HG03432 (cell line): ENCODE measurements around the gene FAM83C.

Experiments
- ATAC-seq: cut with Tn5 transposase; IDR thresholded peaks from one replicate; pipeline ENCODE4 v1.9.1; 2021; ENCODE audit warnings: mild to moderate bottlenecking, moderate library complexity; ENCODE audit not compliant: unreplicated experiment

Gene FAM83C

DNA sequence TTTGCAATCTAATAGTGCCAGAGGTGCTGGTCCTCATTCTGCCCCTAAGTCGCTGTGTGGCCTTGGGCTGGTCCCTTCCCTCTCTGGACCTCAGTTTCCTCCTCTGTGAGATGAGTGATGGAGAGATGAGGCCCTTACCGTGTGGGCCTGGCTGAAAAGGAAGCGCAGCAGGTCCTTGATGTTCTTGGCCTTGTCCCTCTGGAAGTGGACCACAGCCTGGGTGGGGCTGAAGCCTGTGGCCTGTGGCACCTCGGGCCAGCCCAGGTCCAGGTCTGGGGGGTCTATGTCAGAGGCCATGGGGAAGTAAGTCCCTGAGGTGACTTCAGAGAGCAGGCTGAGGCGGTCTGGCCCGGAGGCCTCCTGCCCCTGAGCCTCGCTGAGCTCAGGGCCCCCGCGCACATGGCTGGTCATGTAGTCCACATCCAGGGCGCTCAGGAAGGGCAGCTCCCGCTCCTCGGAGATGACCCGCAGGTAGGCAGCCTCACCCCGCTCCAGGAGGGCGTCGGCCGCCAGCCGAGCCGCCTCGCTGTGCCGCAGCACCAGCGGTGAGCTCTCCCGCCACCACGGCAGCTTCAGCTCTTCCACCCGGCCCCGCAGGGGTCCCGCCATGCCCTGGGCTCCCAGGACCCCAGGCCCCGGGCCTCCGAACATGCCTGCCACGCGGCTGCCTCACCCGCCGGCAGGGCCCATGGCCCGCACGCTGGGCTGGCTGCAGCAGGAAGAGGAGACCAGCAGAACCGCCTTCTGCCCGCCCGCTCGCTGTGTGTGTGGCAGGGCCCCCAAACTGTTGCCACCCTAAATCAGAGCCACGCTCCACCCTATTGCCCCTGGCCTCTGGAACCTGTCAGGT is at the start of gene FAM83C:
Gene FAM83C, minus strand, starts transcription at position 772 of the 850 bp plus-strand sequence. Its CDS starts 121 bp downstream, at position 651.
- no peak for ATAC-seq

DNA sequence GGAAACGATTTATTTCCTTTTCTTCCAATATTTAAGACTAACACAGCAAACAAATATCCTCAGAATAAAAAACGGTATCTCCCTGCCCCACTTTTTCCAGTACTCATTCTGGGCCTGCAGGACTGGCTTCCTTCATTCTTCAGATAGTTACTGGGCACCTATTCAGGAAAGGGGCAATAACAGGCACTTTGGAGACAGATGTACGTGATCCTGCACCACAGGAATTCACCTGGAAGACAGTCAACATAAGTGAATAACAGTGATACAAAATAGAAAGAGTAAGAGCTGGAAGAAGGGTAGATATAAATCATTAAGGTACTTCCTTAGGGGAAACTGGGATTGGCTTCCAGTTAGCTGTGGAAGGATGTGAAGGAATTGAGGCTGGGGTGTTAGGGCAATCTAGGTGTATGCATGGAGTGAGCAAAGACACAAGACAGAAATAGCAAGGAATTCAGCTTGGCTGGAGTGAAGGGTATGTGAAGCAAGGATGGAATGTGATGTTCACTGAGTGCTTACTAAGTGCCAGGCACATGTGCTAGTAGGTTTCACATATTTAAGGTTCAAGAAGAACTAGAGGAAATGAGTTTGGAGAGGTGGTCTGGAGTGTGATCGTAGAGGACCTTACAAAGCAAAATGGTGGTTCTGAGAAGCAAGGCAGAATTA is 49.3 kb upstream of the FAM83C start:
- no peak for ATAC-seq

DNA sequence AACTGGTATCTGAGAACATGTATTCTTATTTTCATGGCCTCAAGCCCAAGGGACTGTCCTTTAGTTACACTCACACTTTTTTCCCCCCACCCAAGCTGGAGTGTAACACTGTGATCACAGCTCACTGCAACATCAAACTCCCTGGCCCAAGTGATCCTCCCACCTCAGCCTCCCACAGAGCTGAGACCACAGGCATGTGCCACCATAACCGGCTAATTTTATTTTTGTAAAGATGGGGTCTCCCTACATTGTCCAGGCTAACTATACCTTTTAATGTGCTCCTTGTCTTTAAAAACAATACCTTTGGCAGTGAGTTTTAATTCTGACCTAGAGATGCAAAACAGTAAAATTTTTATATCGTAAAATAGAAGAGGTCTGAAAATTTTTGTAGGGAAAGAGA is 48.2 kb upstream of the FAM83C start:
- no peak for ATAC-seq

DNA sequence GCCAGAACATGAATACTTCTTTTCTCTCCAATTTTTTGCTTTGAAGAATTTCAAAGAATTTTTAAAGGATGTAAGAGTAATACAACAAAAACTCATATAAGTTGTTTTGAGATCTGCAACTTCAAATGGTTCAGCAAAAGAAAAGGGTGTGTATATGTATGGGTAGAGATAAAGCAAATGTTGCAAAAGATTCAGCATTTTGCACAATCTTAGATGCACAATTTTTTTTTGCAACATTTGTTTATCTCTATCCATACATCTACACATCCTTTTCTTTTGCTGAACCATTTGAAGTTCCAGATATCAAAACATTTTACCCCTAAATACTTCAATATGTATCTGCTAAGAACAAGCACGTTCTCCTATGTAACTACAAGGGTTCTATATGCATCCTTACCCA is 47.4 kb upstream of the FAM83C start:
- ATAC-seq: no peak

DNA sequence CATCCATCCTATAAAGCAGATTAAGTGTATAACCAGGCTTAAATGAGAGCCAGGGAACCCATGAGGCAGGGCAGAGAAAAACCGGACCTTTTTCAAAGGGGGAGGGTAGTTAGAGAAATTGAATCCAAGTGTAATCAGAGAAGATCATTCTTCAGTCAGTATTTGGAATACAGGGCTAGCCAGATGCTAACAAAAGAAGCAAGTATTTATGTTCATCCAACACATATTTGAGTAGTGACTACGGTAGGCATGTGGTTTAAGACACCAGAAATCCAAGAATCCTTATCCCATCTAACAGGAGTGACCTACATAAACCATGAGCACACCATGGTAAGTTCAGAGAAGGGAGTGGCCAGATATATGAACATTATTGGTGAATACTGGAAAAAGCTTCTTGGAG is 46.8 kb upstream of the FAM83C start:
- no peak for ATAC-seq

DNA sequence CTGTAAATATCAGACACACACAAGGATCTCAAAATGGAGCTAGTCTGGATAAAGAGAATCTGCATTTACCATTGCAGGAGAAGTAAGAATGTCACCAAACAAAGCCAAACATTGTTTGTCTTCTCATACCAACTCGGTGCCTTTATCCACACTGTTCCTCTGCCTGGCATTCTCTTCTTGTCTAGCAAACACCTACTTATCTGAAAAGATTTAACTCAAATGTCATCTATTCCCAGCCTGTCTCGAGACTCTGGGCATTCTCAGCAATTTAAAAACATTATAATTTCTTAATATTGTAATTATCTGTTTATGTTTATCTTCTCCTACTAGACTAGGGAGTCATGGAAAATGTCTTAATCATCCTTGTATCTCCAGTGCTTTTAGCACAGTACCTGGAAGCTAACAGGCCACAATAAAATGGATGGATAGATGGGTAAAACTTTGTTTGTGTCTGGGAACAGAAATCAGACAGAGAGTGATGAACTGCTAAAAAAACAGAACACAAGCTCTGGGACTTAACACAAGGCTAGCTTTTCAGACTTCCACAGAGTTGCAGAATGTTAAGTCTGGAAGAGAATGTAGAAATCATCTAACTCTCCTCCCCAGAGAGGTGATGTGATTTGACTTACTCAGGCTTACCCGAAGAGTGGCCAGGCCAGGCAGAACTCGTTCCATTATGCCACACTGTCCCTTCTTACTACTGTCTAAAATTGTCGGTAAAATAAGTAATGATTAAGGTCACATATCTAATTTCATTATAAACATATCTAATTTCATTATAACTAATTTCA is 42.3 kb upstream of the FAM83C start:
- no peak for ATAC-seq

DNA sequence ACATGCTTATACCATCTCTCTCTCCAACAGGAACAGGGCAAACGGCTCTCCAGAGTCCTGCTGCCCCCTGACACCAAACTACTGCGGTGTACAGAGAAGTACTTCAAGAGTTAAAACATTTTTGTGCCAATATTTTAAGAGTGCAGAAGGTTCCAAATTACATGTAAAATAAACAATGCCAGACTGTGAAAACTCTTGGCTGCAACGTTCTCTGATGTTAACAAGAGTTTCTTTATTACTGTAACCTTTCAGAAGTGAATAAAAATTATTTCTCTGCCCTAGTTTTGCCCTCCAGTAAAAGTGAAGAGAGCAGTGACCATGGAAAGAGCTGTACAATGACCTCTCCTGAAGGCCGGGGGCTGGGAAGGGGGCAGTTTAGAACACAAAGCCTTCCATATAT is 41.4 kb upstream of the FAM83C start:
- ATAC-seq: no peak

DNA sequence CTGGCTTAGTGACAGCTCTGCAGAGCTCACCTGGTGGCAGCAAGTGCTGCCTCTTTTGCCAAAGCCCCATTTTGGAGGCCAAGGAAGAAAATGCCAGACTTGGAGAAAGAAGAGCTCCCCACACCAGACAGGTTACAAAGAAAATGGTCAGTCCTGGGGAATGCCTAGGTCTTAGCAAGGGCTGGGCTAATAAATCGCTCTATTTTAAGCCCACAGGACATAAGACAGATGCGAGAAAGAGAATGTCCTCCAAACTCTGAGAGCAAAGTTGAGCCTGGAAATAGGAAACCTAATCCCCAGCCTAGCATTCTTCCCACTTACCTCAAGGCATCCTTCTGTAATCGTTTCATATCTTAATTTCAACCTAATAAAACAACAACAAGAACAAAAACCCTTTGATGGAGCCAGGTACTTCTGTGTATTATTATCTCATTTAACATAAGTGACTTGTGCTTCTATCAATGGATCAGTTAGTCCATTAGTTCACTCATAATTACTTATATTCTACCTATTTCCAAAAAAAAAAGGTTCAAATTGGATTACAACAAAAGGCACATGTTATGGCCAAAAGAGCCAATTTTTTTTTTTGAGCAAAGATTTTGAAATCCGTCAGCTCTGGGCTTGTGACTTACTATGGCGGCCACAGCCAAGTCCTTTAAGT is 40.4 kb upstream of the FAM83C start:
- no peak for ATAC-seq

DNA sequence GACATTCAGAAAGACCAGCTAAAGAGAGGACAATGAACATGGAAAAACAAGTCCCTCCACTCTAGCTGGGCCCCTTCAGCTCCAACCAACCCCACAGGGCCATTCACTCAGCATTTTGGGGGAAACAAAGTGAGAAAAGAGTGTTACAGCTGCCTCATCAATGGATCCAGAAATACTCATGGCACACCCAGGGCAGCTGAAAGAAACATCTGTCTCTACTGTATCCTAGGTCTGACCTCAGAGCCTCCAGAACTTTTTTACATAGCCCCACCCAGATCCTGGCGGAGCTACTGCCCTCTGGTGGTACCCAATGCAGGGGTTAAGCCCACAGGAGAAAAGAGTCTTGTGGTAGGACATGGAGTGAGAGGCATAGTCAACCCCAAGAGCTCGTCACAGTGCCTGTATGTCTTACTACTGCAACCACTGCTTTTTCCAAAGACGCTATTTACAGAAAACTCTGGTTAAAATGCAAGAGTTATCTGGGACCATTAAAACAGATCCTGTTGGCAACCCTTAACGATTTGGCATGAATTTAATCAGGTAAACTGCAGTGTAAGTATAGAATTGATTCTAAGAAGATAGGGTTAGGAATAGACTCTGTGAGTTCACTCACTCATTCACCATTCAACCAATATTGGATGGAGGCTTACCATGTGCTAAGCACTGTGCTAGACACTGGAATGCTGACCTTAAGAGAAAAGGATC is 37.4 kb upstream of the FAM83C start:
- no peak for ATAC-seq

DNA sequence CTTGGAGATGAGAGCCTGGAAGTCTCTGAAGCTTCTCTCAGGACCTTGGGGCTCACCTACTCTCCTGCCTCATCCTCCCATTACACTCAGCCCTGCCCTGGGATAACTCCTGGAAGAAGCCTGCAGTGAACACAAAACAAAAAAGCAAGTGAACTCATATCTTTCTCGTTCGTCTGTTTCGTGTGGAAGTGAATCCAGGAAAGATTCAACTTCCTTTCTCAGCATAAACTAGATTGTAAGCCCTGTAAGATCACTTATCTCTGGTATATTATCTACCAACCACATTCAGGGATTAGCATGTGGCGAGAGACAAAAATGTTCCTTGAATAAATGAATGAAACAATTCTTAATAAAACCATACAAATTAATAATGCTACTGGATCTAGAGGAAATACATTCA is 36.5 kb upstream of the FAM83C start:
- no peak for ATAC-seq

DNA sequence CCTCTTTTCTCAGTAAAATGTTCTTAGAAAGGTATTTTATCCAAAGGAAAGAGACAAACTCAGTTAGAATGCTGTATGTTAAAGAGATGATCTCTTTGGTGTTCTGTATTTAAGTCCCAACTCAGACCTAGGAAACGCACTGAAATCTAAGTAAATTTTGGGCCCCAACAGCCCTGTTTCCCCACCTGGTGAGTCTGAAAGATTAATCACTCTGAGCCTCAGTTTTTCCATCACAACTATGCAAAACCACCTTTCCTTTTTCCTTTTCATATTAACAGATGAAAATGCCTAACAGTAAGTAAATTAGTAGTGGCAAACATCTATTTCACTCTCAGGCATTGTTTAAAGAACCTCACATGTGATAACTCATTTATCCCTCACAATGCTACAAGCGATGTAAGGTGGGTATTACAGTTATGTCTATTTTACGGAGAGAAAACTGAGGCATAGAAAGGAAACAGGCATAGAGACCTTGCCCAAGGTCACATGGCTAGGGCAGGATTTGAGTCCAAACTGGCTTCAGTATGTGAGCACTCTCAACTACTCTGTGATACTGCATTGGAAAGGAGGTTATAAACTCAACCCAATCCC is 36.0 kb upstream of the FAM83C start:
- no peak for ATAC-seq

DNA sequence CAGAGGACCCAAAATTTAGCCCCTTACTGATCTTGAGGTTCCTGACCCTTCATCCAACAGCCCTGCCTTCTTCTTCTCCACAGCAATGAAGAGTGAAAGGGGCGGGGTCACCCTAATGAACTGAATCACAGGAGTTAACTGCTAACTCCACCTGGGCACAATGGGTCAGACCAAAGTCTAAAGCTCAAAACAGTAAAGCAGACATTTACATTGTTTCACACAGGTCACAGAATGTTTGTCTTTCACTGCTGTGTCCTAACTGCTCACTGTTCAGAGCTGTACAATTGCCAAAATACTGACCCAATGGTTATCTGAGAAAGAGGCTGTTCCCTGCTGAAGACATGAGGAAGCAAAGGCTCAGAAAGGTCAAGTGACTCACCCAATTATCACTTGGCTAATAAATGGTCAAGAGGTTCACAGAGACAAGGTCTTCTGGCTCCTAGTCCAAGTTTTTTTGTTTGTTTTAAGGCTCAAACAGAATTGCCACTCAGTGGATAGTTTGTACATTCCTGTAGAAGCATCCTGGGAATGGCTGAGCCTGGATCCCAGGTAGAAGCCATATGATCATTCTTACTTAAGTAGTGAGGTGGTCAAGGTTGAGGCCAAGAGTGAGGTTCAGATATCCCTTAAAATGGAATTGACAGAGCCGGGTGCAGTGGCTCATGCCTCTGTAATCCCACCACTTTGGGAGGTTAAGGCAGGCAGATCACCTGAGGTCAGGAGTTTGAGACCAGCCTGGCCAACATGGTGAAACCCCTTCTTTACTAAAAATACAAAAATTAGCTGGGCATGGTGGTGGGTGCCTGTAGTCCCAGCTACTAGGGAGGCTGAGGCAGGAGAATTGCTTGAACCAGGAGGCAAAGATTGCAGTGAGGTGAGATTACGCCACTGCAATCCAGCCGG is 35.1 kb upstream of the FAM83C start:
- ATAC-seq: no peak

DNA sequence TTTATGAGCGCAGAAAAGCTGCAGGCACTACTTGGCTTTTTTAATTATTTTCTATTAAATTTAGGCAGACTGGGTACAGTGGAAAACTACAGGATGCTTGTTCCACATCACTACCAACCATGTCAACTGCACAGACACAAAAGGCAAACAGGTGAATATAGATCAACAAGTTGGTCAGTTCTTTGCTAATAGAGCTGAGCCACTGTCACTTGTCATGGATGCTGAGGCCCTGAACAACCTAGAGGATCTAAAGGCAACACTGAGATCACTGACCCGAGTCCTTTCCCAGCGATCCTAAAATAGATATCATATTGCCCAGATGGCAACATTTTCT is 34.5 kb upstream of the FAM83C start:
- no peak for ATAC-seq

DNA sequence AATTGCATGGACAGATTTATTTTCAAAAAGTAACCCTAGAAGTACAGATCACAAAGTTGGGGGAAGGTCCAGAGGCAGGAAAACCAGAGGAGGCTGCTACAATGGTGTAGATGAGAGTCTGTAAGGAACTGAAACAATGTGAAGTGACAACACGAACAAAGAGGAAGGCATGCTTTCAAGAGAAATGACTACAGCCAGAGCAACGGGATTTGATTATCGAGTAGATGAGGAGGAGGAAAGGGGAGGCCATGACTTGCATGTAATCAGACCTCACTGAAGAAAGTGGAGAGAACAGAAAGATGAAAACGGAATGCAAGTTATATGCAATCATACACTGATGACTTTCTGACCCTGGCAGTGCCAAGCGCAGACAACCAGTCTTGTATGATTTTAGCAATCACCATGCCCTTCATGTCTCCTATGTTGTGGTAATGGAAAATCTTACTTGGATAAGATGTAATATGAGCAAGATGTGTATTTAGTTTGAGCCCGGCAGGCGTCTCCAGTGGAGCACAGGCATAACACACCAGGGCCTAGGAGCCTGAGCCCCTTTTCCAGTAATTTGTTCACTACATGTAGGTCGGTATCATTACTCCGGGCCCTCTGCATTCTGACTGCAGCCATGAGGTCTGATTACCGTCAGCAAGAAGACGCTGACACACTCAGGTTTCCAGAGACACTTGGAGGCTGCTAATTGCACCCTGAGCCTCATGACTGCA is 34.0 kb upstream of the FAM83C start:
- no peak for ATAC-seq

DNA sequence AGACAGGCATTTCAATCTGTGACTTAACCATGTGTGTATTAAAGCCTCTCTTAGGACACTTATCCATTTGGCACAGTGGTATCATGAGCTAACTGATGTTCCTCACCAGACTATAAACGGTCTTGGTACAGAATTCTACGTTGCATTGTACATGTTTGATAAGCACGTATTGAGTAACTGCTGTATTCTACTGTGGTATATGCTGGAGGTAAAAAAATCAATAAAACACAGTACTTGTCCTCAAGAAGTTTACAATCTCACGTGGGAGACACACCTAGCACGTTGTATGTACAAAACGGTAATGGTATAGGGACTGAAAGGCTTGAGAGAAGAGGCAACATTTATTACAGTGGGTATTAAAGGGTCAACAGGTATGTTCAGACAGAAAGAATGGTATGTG is 33.2 kb upstream of the FAM83C start:
- ATAC-seq: no peak

DNA sequence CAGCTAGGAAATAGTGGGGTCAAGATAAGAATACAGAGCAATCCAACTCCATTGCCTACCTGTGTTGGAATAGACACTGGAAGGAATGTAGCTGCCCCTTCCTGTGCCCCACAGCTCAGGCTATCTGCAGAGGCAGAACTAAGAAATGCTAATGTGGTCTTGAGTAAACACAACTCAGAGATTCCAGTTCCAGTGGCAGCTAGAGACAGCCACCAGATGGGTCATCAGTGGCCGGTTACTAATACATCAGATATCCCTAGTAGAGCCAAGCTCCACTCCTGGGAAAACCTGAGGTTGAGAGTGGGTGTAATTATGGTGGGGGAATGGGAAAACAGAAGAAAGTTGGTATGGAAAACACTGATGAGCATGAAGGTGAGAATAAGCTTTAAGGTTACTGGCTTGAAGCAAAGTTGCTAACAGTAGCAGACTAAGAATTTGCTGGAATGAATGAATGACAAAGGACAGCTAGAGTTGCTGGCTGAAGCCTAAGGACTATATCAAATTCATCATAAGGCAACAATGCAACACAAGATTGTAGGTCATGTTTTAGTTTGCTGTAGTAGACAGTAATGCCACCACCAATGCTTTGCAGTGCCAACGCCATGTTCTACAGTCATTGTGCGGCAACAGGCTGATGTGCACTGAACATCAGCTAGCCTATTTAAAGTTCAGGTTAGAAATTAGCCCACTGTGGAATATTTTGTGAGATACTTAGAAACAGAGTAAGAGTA is 28.3 kb upstream of the FAM83C start:
- no peak for ATAC-seq

DNA sequence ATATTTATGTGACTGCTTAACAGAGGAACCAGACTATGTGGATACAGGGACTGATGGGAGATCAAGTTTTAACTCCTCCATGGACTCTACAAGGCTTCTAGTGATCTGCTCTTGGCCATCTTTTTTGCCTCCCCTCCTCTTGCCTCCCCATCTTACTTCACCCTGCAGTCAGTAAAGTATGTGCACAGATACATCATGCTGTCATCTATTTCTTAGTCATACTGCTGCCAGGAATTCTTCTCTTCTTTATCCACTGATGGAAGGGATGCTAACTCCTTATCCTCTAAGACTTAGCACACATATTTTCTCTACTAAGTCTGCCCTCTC is 27.6 kb upstream of the FAM83C start:
- no peak for ATAC-seq

DNA sequence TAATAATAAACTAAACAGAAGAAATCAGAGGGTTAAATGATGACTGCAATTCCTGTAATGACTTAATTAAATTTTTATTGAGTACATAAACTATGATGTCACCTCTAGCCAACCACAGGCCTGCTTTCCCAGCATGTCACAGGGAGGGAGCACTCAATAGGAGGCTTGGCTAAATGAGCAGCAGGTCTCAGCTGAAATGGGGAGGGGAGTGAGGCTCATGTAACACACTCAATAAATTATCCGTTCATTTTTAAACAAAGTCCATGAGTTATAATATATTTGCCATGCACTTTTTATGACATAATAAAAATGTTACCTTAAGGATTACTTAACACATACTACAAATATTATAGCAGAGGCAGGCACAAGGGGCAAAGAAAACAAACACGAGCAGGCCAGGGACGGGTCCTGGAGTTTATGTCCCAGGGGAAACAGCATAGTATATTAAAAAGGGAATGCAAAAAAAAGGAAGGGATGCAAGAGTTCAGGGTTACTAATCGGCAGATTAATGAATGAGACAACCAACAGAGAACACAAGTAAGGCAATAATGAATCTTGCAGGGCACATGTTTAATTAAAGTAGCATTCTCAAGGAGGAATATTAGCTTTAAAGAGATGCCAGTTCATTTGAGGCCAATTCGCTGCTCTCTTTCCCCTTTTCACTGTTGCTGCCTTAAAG is 27.1 kb upstream of the FAM83C start:
- ATAC-seq: no peak
